ENCODE results near the gene SNAI3.
A peak's percentile ranks its signal among the peaks of the same experiment; 100 is the strongest.

The SNAI3 gene

DNA sequence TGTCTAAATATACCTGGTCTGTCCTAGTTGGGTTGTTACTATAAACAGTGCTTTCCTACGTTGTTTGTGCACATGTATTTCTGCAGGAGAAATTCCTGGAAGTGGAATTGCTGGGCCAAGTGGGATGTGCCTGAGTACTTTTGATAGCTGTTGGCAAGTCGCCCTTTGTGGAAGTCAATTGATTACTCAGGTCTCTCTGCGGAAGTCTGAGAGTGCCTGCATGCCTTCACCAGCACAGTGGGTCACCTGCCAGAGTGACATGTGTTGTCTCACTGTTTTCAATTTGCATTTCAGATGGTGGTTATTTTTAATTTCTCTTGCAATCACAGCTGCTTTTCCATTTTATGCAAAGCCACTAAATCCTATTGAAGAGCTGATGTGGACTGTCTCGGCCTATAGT lies 21.2 kb downstream of the SNAI3 start:
- no peak for DNase-seq

- DNase-seq = peak; percentile 98 to 99
These were observed 23.3 kb downstream of the SNAI3 start, which contains the start of gene MVD for GRCh38 chr16:88662843-88663606. Gene MVD, minus strand, starts transcription at chr16:88663091. Its CDS starts 11 bp downstream, at chr16:88663080.

- no peak for DNase-seq
These were observed 24.0 kb downstream of the SNAI3 start for GRCh38 chr16:88662222-88662842.

DNA sequence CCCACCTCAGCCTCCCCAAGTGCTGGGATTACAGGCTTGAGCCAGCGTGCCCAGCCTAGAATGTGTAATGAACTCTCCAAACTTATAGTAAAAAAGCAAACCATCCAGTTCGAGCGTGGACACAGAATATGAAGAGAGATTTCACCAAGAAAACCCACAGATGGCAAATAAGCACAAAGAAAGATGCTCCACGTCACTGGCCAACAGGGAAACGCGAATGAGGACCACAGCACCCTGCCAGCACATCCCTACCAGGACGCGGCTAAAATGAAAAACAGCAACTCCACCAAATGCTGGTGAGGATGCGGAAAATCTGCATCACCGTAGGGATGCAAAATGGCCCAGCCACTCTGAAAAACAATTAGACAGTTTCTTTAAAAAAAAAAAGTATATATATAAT lies 24.8 kb downstream of the SNAI3 start:
- no peak for DNase-seq

GRCh38 chr16:88659160-88659559 lies 27.1 kb downstream of the SNAI3 start:
- DNase-seq = no peak

DNA sequence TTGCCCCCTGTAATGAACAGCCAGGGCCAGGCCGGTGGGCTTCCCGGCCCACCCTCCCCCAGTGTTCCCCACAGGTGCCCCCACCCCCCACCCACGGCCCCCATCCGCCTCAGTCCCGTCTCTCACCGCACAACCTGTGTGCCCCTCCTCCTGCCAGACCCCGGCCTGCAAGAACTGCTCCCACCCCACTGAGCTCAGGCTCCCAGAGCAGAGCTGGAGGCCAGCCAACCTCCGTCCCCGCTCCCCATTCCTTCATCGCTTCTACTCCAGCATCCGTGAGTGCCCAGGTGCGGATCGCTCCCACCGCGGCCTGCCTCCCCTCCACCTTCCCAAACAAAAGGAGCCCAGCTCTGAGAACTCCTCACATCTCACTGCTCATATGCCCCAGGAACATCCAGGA lies 27.6 kb downstream of the SNAI3 start:
- no peak for DNase-seq

DNA sequence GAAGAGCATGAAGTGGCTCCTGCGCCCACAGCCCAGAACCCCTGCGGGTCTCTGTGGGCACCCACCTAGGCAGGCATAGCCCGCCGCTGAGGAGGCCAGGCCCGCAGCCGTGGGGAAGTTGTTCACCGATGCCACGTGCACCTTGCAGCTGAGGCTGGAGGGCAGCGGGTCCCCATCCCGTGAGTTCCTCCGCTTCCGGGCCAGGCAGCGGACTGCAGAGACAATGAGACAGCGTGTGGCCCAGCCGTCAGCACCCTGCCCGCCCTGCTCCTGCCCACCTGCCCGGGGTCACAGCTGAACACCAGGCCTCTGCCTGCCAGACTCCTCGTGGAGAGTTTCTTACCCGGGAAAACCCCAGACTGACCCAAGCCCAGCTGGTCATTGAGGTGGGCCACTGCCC lies 28.9 kb downstream of the SNAI3 start:
- no peak for DNase-seq

- no peak for DNase-seq
These were observed 29.9 kb downstream of the SNAI3 start for GRCh38 chr16:88656291-88656980.

DNA sequence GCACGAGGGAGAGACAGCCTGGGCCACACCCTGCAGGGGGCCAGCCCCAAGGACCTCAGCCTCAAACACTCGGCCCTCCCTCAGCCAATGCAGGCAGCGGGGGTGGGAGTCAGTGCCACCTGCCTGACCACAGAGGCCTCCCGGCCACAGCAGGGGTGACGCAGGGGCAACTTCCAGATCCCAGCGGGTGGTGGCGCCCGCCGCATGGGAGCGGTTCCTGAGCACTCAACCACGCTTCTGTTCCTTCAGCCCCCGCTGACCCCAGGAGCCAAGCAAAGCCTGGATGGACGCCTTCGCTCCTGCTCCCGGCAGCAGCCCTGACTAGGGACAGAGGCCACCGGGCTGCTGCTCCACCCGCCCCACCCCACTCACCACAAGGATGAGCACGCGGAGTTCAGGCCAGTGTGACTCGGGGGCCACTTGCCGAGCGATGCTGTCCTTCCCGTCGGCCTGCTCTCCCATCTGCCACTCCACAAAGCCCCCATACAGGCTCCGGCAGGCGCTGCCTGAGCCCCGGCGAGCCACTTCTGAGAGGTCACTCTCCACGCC lies 30.5 kb downstream of the SNAI3 start:
- DNase-seq = no peak

- DNase-seq = no peak
These were observed 31.1 kb downstream of the SNAI3 start for GRCh38 chr16:88655053-88655732.

DNA sequence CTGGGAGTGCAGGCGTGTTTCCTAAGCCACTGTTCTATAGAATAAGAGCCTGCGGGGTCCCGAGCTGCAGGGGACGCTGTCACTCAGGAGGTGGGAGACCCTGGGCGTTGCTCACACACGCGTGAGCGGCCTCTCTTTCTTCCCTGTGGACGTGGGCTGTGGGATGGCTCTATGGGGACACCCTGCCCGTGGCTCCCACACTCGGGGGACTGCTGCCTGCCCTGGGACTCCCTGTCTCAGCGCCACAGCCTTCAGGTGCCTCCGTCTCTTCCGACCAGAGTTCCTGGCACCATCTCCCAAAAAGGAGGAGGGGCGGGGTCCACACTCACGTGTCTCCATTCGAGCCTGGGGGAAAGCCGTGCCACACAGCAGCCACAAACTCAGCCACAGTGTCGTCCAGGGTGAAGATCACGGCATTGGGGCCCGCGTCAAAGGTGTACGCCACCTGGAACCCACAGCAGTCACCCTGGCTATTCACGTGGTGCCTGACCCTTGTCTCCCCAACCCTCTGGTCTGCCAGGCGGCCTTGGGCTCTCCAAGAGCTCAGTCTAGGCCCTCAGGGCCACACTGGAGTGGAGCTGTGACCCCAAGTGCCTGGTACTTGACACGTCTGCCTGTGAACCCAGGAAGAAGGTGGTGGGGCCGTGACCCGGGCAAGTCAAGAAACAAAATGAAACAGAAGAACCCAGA lies 31.8 kb downstream of the SNAI3 start:
- DNase-seq = no peak

- DNase-seq = no peak
These were observed 32.5 kb downstream of the SNAI3 start for GRCh38 chr16:88653596-88654362.

DNA sequence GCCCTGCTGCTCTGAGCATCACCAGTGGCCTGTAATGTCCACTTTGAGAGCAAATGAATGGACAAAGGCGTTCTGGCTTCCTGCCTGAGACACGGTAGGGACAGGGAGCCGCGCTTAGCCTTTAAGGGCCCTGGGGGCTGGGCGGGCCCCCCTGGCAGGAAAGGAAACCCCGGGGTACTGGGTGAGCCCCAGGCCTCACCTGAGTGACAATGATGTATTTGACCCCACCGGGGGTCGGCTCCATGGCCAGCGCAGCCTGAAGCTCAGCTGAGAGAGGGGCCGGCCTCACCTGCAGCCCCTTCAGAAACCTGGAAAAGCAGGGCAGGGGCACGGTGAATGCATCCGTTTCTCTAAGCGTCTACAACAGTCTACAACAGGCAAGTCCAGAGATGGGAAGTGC lies 33.2 kb downstream of the SNAI3 start:
- no peak for DNase-seq

DNA sequence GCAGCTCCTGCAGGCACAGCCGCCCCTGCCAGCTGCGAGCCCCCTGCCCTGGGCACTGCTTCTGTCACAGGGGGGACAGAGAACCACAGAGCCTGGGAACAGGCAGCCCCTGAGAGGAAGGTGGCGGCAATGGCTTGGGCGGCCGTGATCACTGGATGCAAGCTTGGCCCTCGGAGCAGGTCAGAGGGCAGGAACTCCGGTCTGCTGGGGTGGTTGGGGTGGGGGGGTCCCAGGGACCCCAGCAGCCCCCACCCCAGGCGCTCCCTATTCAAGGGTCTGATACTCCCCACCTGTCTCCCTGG lies 33.6 kb downstream of the SNAI3 start:
- DNase-seq = no peak

DNA sequence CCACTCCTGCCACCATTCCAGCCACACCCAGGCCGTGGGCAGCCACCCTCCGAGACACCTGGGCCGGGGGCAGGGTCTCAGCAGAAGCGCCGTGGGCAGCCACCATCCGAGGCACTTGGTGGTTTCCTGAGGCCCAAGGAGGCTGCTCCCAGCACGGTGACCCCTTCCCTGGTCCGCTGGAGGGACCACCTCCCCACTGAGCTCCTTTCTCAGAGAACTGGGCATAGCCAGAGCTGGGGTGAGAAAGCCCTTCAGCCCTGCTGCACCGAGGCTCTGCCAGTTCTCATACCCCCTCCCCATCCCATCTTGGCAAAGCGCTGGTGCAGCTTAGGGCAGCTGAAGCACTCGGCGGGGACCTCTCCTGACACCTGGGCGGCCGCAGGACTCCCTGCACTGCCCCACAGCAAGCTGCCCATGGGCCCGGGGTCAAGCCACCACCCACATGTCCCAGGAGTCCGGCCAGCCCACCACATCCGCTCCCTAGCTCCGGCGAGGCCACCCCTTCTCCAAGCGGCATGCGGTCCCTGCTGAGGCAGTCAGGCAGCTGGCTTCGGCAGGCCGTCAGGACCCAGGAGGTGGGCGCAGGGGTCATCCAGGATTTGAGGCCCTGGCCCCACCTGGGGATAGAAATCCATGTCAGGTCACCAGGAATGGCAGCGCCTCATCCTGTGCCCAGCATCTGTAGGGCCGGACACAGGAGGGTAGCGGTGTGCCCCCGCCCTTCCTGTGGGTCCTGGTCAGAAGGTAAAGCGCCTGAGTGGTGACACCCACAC lies 34.1 kb downstream of the SNAI3 start:
- no peak for DNase-seq

DNA sequence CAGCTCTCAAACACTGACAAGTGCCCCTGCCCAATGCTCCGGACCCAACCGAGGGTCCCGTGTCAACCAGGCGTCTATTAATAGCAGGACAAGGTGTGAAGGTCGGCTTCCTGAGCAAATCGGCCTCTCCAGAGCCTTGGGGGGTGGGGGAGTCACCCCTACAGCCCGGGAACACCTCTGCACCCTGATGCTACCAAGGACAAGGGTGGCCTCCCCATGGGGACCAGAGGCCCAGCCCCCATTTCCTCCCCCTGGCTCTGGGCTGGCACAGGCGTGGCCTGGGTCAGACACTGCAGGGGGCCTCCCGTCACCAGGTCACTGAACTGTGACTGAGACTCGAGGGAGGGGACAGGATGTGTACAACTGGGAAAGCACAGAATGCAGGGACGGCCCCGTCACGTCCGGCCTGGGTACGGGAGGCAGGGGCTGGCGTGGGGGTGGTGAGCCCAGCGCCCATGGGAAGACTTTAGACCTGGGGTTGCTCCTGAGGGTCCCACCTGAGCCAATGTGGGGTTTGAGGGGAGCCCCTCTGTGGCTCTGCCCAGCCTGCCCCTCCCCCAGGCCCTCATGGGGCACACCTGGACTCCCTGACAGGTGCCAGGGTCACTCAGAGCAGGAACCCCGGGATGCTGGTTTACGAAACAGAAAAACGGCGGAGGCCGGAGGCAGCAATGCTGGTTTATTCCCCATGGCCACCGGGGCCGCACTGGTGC lies 34.9 kb downstream of the SNAI3 start:
- peak in 1 of 2 donors; percentile 21 for DNase-seq

- DNase-seq = peak; percentile 87 to 89
These were observed 35.5 kb downstream of the SNAI3 start, which contains the start of gene CYBA for GRCh38 chr16:88650749-88651275. Gene CYBA, minus strand, starts transcription at chr16:88651053. Its CDS starts 40 bp downstream, at chr16:88651013.

GRCh38 chr16:88649924-88650748 lies 36.2 kb downstream of the SNAI3 start:
- peak; percentile 53 to 70 for DNase-seq

All from inflammatory macrophage (primary cell).